Esophagus (tissue), 2 donors: ENCODE results near the gene FGF11. TPM values are rescaled to one million over a fixed set of nuclear protein-coding genes. Genes with fewer than 3 reads are reported as not detected.

Source experiments
- H3K27ac ChIP-seq, 2 donors: one replicate each; pipeline ENCODE4 v1.5.1; 2013; ENCODE audit warnings: low read depth in 2 of 2, mild to moderate bottlenecking in 2 of 2, inconsistent platforms in 1 of 2, low read length in 1 of 2, moderate library complexity in 1 of 2
- H3K27me3 ChIP-seq, 2 donors: one replicate each; pipeline ENCODE4 v1.6.1; 2013; ENCODE audit warnings: low read length in 2 of 2, control low read depth in 1 of 2, mild to moderate bottlenecking in 1 of 2; ENCODE audit not compliant: insufficient read depth in 2 of 2, control insufficient read depth in 1 of 2
- H3K36me3 ChIP-seq, 2 donors: one replicate each; pipeline ENCODE4 v1.6.1; 2013; ENCODE audit warnings: low read length in 1 of 2; ENCODE audit not compliant: control insufficient read depth in 2 of 2, insufficient read depth in 2 of 2
- H3K4me1 ChIP-seq, 2 donors: one replicate each; pipeline ENCODE4 v1.6.1; 2013; ENCODE audit warnings: low read length in 1 of 2; ENCODE audit not compliant: control insufficient read depth in 2 of 2, insufficient read depth in 2 of 2
- H3K4me3 ChIP-seq, 2 donors: one replicate each; pipeline ENCODE4 v1.5.1; 2013; ENCODE audit warnings: low read length in 2 of 2, mild to moderate bottlenecking in 2 of 2, low read depth in 1 of 2, moderate library complexity in 1 of 2
- H3K9me3 ChIP-seq, 2 donors: one replicate each; pipeline ENCODE4 v1.6.1; 2013; ENCODE audit warnings: mild to moderate bottlenecking in 2 of 2, low read depth in 1 of 2, low read length in 1 of 2, moderate library complexity in 1 of 2; ENCODE audit not compliant: control insufficient read depth in 2 of 2, insufficient read depth in 1 of 2
- WGBS, 2 donors: extraction: QIAGEN DNeasy Blood & Tissue Kit; methylation state at CpG; one replicate each; pipeline ENCODE4 v1.1.7; 2013; 5-methylcytosine and 5-hydroxymethylcytosine counted together
- polyA plus RNA-seq, 2 donors: library from polyadenylated mRNA; stranded (reverse); fragments of 200-250 nt; gene quantifications; one replicate each; pipeline ENCODE4 v1.2.3, GENCODE V29; 2013
- donor health status: healthy with polysubstance abuse.
- donor health status: Bipolar disorder and iron deficiency.

Gene FGF11
- polyA plus RNA-seq, 2 donors = 5.6 to 16.5 TPM

- Histone ChIP-seq H3K4me1 (peaks cover 3 to 22% of the 10 kb centered on the region in 2 donors), H3K27ac (no peak overlapping the region), H3K27me3 (peaks cover 0 to 6% of the 10 kb centered on the region in 2 donors), H3K4me3 (no peak overlapping the region), H3K9me3 (no peaks in the 10 kb centered on the region), H3K36me3 (no peaks in the 10 kb centered on the region)
- WGBS, 2 donors = 86 to 94% methylated on average over 7 of the region's 7 CpGs
Measured at GRCh38 chr17:7448461-7448860, 9.1 kb downstream of the FGF11 start.

DNA sequence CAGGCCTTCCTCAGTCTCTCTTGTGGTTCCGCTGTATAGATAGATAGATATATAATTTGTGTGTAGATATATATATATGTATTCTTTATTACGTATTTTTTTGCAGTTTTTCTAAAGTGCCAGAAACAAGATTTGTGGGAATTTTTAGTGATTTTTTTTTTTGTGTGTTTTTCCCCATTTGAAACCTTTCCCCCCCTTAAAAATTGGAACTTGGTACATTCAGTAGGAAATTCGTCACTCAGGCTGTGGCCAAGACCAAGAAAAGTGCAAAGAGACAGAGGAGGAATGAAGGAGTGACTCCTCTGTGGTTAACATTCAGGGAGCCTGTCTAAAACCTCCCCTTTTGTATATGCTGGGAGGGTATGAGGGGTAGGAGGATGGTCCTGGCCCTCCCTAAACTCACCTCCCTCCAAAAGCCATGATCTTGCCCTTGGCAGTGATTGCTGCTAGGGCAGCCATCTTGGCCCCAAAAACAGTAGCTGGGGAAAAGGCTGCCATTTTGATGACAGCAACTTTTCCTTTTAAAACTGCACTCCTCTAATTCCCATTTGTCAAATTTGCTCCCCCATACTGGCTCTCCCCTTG lies 20.7 kb downstream of the FGF11 start:
- peaks cover 0 to 21% of the 10 kb centered on the region in 2 donors for H3K36me3 ChIP-seq
- 69 to 70% methylated on average over 3 of the region's 3 CpGs for WGBS, 2 donors
- H3K4me1 ChIP-seq = peaks cover 0 to 4% of the 10 kb centered on the region in 2 donors
- no peak overlapping the region for H3K4me3 ChIP-seq
- no peak overlapping the region for H3K27ac ChIP-seq
- no peaks in the 10 kb centered on the region for H3K9me3 ChIP-seq
- no peaks in the 10 kb centered on the region for H3K27me3 ChIP-seq

- no peak overlapping the region for H3K4me3 ChIP-seq
- H3K27ac ChIP-seq = no peak overlapping the region
- 93 to 94% methylated on average over 7 of the region's 7 CpGs for WGBS, 2 donors
- peaks cover 0 to 4% of the 10 kb centered on the region in 2 donors for H3K4me1 ChIP-seq
- no peaks in the 10 kb centered on the region for H3K27me3 ChIP-seq
- no peaks in the 10 kb centered on the region for H3K9me3 ChIP-seq
- H3K36me3 ChIP-seq = peaks cover 0 to 25% of the 10 kb centered on the region in 2 donors
Measured at GRCh38 chr17:7460850-7461660, 21.7 kb downstream of the FGF11 start.

GRCh38 chr17:7462474-7463371 lies 23.4 kb downstream of the FGF11 start:
- Histone ChIP-seq H3K27me3 (no peaks in the 10 kb centered on the region), H3K9me3 (peaks cover 0 to 2% of the 10 kb centered on the region in 2 donors), H3K36me3 (peaks cover 0 to 34% of the 10 kb centered on the region in 2 donors), H3K27ac (no peak overlapping the region), H3K4me3 (no peak overlapping the region), H3K4me1 (no peaks in the 10 kb centered on the region)
- 87 to 89% methylated on average over 36 to 44 of the region's 44 CpGs for WGBS, 2 donors

- H3K9me3 ChIP-seq = peaks cover 0 to 2% of the 10 kb centered on the region in 2 donors
- no peaks in the 10 kb centered on the region for H3K27me3 ChIP-seq
- peaks cover 0 to 34% of the 10 kb centered on the region in 2 donors for H3K36me3 ChIP-seq
- 86 to 91% methylated on average over 14 of the region's 14 CpGs for WGBS, 2 donors
- H3K4me3 ChIP-seq = no peak overlapping the region
- H3K27ac ChIP-seq = peak overlapping the region in 1 of 2 donors; percentile 79
- no peaks in the 10 kb centered on the region for H3K4me1 ChIP-seq
Measured at GRCh38 chr17:7463372-7463846, 24.1 kb downstream of the FGF11 start.

DNA sequence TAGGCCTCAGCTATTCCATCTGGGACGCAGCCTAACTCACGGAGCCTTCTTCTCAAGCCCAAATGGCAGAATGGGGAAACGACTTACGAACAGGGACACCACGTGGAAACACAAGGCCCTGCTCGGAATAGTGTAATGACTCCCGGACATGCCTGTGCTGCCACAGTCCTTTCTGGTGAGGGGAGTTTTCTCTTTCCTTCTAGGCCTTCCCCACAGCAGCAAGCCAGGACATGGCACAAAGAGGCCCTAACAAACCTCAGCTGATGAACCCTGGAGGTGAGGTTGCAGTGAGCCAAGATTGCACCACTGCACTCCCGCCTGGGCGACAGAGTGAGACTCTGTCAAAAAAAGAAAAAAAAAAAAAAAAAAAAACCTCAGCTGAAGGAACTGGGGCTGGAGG lies 24.8 kb downstream of the FGF11 start:
- 56 to 67% methylated on average over 9 of the region's 9 CpGs for WGBS, 2 donors
- peaks cover 0 to 34% of the 10 kb centered on the region in 2 donors for H3K36me3 ChIP-seq
- H3K27ac ChIP-seq = peak overlapping the region in 1 of 2 donors; percentile 79
- H3K27me3 ChIP-seq = no peaks in the 10 kb centered on the region
- peaks cover 0 to 2% of the 10 kb centered on the region in 2 donors for H3K9me3 ChIP-seq
- no peak overlapping the region for H3K4me3 ChIP-seq
- no peaks in the 10 kb centered on the region for H3K4me1 ChIP-seq

DNA sequence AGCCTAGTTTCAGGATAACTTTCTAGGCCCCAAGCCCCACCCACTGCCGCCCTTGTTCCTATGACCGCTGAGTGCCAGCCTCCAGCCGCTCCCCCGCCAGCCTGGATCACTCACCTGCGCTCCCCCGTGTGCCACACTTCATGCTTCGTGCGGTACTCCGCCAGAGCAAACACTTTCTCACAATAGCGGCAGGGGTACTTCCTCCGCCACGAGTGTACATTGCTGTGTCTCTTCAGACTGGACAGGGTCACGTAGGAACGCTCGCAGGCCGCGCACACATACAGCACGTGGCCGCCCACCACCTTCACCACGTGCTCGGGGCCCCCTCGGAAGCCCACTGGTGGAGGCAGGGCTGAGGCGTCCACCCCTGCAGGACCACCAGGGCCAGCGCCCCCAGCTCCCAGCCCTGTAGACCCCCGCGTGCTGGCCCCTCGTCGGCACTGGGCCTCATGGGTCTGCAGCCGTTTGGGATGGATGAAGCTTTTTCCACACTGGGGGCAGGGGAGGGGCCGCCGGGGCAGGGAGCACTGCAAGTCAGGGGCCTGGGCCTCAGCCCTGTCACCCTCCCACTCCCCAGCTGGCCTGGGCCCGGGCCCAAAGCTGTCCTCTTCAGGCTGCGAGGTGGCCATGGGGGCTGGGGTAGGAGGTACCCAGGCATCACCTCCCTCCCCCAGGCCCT lies 26.4 kb downstream of the FGF11 start:
- no peak overlapping the region for H3K4me3 ChIP-seq
- H3K27ac ChIP-seq = no peak overlapping the region
- H3K27me3 ChIP-seq = no peaks in the 10 kb centered on the region
- 89% methylated on average over 33 of the region's 33 CpGs for WGBS, 2 donors
- H3K36me3 ChIP-seq = peaks cover 0 to 34% of the 10 kb centered on the region in 2 donors
- peaks cover 0 to 2% of the 10 kb centered on the region in 2 donors for H3K9me3 ChIP-seq
- H3K4me1 ChIP-seq = no peaks in the 10 kb centered on the region

- no peaks in the 10 kb centered on the region for H3K4me1 ChIP-seq
- WGBS, 2 donors = 85 to 89% methylated on average over 9 of the region's 9 CpGs
- H3K4me3 ChIP-seq = no peak overlapping the region
- H3K27ac ChIP-seq = peak overlapping the region in 1 of 2 donors; percentile 17
- peaks cover 0 to 2% of the 10 kb centered on the region in 2 donors for H3K9me3 ChIP-seq
- no peaks in the 10 kb centered on the region for H3K27me3 ChIP-seq
- H3K36me3 ChIP-seq = peaks cover 0 to 34% of the 10 kb centered on the region in 2 donors
Measured at GRCh38 chr17:7466318-7466638, 27.0 kb downstream of the FGF11 start.
